Measurements from ENCODE around the gene EPB41.

Gene EPB41

DNA sequence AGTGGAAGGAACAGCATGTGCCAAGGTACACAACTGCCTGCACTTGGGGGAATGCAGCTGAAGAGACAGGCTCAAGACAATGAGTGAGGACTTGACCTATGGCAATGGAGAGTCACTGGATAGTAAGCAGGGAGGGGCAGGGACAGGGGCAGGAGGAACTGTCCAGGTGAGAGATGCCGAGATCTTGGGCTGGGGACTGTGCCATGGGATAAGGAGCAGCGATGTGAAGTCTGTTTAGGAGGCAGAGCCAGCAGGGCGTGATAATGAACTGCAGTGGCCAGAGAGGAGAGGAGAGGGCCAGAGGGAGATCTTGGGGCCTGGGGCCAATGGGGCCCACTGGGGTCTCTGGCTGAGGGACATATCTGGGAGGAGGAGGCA, 17.8 kb upstream of the EPB41 start:
- no peak for TF ChIP-seq JUND (IDR thresholded peaks at IDR 0.05; ENCODE audit: low read depth)
- in situ Hi-C loops (cut with HindIII; ENCODE audit: low pct_unique_long_range_greater_than_20kb, low sequenced_read_pairs): no loop called here
- DNase-seq (ENCODE audit: low read depth in 1 of 2, low spot score in 1 of 2): no peak

- DNase-seq (ENCODE audit: low read depth in 1 of 2, low spot score in 1 of 2): peak in 1 of 2 experiments; percentile 28
- no peak for TF ChIP-seq JUND (IDR thresholded peaks at IDR 0.05; ENCODE audit: low read depth)
- in situ Hi-C loops (cut with HindIII; ENCODE audit: low pct_unique_long_range_greater_than_20kb, low sequenced_read_pairs): no loop called here
Measured at GRCh38 chr1:28897789-28898188, 16.6 kb upstream of the EPB41 start.

- DNase-seq (ENCODE audit: low read depth in 1 of 2, low spot score in 1 of 2): no peak
- no peak for TF ChIP-seq JUND (IDR thresholded peaks at IDR 0.05; ENCODE audit: low read depth)
- in situ Hi-C loops (cut with HindIII; ENCODE audit: low pct_unique_long_range_greater_than_20kb, low sequenced_read_pairs): no loop called here
Measured at GRCh38 chr1:28898405-28898881, 15.9 kb upstream of the EPB41 start.

- in situ Hi-C loops (cut with HindIII; ENCODE audit: low pct_unique_long_range_greater_than_20kb, low sequenced_read_pairs): no loop called here
- no peak for DNase-seq (ENCODE audit: low read depth in 1 of 2, low spot score in 1 of 2)
Measured at GRCh38 chr1:28899267-28899666, 15.1 kb upstream of the EPB41 start.

DNA sequence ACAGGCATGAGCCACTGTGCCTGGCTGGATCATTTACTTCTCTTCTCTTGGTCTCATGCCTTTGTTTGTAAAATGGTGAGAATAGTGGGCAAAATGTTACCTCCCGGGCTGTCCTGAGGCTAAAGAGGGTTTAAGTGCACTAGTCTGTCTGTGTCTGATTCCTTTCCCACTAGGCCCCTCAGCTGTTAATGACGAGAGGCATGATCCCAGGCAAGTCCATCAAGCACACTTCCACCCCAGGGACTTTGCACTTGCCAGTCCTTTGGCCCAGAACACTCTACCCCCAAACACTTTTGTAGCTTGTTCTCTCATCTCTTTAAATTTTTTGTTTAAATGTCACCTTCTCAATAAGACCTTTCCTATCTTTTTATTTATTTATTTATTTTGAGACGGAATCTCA, 13.8 kb upstream of the EPB41 start:
- TF ChIP-seq JUND (IDR thresholded peaks at IDR 0.05; ENCODE audit: low read depth): no peak
- DNase-seq (ENCODE audit: low read depth in 1 of 2, low spot score in 1 of 2): no peak
- in situ Hi-C loops (cut with HindIII; ENCODE audit: low pct_unique_long_range_greater_than_20kb, low sequenced_read_pairs): no loop called here

More at GRCh38 chr1:28899267-28899666, 15.1 kb upstream of the EPB41 start:
- TF ChIP-seq JUND (IDR thresholded peaks at IDR 0.05; ENCODE audit: low read depth): no peak

DNA sequence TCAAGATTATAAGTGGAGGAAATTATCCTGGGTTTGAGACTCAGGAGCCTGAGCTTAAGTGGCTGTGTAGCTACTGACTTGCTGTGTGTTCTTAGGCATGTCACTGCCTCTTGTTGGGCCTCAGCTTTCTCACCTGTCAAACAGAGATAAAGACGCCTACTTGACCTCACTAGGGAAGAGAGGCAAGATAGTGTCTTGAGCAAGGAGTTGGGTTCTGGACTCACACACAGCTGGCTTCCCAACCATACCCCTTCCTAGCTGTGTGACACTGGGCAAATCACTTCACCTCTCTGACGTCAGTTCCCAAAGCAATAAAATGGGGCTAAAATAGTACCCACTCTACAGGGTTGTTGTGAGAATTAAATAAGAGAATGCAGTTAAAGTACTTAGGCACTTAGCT, 11.6 kb upstream of the EPB41 start:
- no peak for TF ChIP-seq JUND (IDR thresholded peaks at IDR 0.05; ENCODE audit: low read depth)
- no peak for DNase-seq (ENCODE audit: low read depth in 1 of 2, low spot score in 1 of 2)
- in situ Hi-C loops (cut with HindIII; ENCODE audit: low pct_unique_long_range_greater_than_20kb, low sequenced_read_pairs): no loop called here

DNA sequence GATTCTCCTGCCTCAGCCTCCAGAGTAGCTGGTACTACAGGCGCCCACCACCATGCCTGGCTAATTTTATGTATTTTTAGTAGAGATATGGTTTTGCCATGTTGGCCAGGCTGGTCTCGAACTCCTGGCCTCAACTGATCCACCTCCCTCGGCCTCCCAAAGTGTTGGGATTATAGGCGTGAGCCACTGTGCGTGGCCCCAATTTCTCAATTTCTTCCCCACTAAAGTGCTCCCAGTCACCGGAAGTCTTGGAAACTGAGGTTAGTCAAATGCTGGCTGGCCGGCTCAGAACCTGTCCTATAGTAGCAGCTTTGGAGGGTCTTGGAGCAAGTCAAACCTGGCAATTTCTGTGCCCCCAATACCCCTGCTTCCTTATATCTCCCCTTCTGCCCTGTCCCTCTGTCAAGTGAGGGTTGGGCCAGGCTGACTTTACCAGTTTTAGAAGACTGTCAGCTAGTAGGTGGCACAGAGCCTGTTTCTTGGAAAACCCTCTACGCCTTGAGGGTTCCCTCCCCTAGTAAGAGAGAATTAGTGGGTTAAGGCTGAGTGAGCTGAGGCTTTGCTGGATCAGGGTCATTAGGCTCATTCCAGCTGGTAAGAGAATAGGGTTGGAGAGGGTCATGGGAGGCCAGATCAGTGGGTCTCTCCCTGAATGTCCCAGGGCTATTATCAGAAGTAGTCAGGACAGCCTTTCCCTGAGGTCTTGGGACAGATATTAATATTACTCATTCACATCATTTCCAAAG, 8.3 kb upstream of the EPB41 start:
- in situ Hi-C loops (cut with HindIII; ENCODE audit: low pct_unique_long_range_greater_than_20kb, low sequenced_read_pairs): no loop called here
- no peak for TF ChIP-seq JUND (IDR thresholded peaks at IDR 0.05; ENCODE audit: low read depth)
- no peak for DNase-seq (ENCODE audit: low read depth in 1 of 2, low spot score in 1 of 2)

DNA sequence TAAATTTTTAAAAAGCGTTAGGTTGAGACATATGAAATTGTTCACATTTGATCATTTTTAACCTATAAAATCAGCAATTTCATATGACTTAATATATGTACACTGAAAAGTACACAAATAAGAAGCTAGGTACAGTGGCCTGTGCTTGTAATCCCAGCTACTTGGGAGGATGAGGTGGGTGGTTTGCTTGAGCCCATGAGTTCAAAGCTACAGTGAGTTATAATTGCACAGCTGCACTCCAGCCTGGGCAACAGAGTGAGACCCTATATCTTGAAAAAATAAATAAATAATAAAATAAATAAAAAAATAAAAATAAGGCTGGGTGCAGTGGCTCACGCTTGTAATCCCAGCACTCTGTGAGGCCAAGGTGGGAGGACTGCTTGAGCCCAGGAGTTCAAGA, 5.2 kb upstream of the EPB41 start:
- DNase-seq (ENCODE audit: low read depth in 1 of 2, low spot score in 1 of 2): no peak
- in situ Hi-C loops (cut with HindIII; ENCODE audit: low pct_unique_long_range_greater_than_20kb, low sequenced_read_pairs): no loop called here
- TF ChIP-seq JUND (IDR thresholded peaks at IDR 0.05; ENCODE audit: low read depth): no peak

DNA sequence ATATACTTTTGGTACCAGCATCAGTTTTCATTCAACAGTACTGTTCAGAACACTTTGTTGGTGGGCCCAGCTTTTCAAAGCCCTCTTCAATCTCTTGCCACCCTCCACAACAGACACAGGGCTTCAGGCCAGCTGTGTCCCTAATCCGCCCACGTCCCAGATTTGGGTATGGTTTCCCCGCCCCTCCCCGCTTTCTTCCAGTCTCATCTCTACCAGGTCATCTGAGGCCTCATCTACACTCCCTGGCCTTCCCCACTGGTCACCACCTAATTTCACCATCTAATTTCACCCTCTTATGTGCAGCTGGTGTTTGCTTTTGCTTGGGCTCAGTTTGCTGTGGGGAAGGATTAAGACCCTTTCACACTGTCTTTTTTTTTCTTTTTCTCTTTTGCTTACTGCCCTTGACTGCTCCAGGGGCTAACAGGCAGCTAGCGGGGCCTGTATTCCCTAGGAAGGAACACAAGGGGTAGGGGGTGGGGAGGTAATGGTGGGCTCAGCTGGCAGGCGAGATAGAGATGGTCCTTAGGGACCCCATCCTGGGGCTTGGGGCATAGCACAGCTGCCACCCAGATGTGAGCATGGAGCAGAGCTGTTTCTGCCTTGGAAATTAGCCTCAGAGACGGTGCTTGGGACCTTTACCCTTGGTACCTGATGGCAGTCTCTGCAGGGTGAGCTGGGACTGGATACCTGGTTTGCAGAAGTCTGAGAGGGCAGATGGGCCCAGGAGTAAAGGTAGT, 3.8 kb upstream of the EPB41 start:
- no peak for DNase-seq (ENCODE audit: low read depth in 1 of 2, low spot score in 1 of 2)
- TF ChIP-seq JUND (IDR thresholded peaks at IDR 0.05; ENCODE audit: low read depth): no peak
- in situ Hi-C loops (cut with HindIII; ENCODE audit: low pct_unique_long_range_greater_than_20kb, low sequenced_read_pairs): no loop called here

- no peak for DNase-seq (ENCODE audit: low read depth in 1 of 2, low spot score in 1 of 2)
- TF ChIP-seq JUND (IDR thresholded peaks at IDR 0.05; ENCODE audit: low read depth): no peak
- in situ Hi-C loops (cut with HindIII; ENCODE audit: low pct_unique_long_range_greater_than_20kb, low sequenced_read_pairs): no loop called here
Measured at GRCh38 chr1:28913786-28914227, 562 bp upstream of the EPB41 start.

- in situ Hi-C loops (cut with HindIII; ENCODE audit: low pct_unique_long_range_greater_than_20kb, low sequenced_read_pairs): no loop called here
- DNase-seq (ENCODE audit: low read depth in 1 of 2, low spot score in 1 of 2): peak; percentile 17 to 45
- TF ChIP-seq JUND (IDR thresholded peaks at IDR 0.05; ENCODE audit: low read depth): no peak
Measured at GRCh38 chr1:28915031-28915895, 894 bp downstream of the EPB41 start.

GRCh38 chr1:28917757-28918118, 3.4 kb downstream of the EPB41 start:
- in situ Hi-C loops (cut with HindIII; ENCODE audit: low pct_unique_long_range_greater_than_20kb, low sequenced_read_pairs): no loop called here
- DNase-seq (ENCODE audit: low read depth in 1 of 2, low spot score in 1 of 2): no peak
- TF ChIP-seq JUND (IDR thresholded peaks at IDR 0.05; ENCODE audit: low read depth): no peak
